Hepatocyte (in vitro differentiated cells): ENCODE data around the gene KIF3B. TPM values are rescaled to one million over a fixed set of nuclear protein-coding genes. Genes with fewer than 3 reads are reported as not detected.

Source experiments
- DNase-seq: peaks from one replicate; pipeline ENCODE4 v3.0.0-alpha.2; 2016; ENCODE audit warnings: low spot score
- H2AFZ ChIP-seq: fragments of 200-600 bp; sonication (generic); 2 replicates; pipeline ENCODE4 v1.6.0; 2016; ENCODE audit warnings: antibody characterized with exemption, mild to moderate bottlenecking
- H3K27ac ChIP-seq: fragments of 200-600 bp; sonication (generic); 2 replicates; pipeline ENCODE4 v1.5.1; 2016; ENCODE audit warnings: mild to moderate bottlenecking
- H3K27me3 ChIP-seq: fragments of 200-600 bp; sonication (generic); 2 replicates; pipeline ENCODE4 v1.6.1; 2016
- H3K36me3 ChIP-seq: fragments of 200-600 bp; sonication (generic); replicated peaks from 2 replicates; pipeline ENCODE4 v1.5.1; 2016; ENCODE audit warnings: low read depth; ENCODE audit not compliant: insufficient read depth
- H3K4me1 ChIP-seq: fragments of 200-600 bp; sonication (generic); 2 replicates; pipeline ENCODE4 v1.5.1; 2016; ENCODE audit warnings: mild to moderate bottlenecking, moderate library complexity; ENCODE audit not compliant: insufficient read depth
- H3K4me2 ChIP-seq: fragments of 200-600 bp; sonication (generic); 2 replicates; pipeline ENCODE4 v1.6.0; 2016
- H3K4me3 ChIP-seq: fragments of 200-600 bp; sonication (generic); 2 replicates; pipeline ENCODE4 v1.5.1; 2016; ENCODE audit warnings: mild to moderate bottlenecking
- H3K79me2 ChIP-seq: fragments of 200-600 bp; sonication (generic); 2 replicates; pipeline ENCODE4 v1.6.0; 2017; ENCODE audit warnings: mild to moderate bottlenecking
- H3K9me2 ChIP-seq: fragments of 200-600 bp; sonication (generic); replicated peaks from 2 replicates; pipeline ENCODE4 v1.6.0; 2017; ENCODE audit warnings: mild to moderate bottlenecking; ENCODE audit not compliant: insufficient read depth
- H3K9me3 ChIP-seq: fragments of 200-600 bp; sonication (generic); 2 replicates; pipeline ENCODE4 v1.5.1; 2016; ENCODE audit warnings: low read depth, mild to moderate bottlenecking
- H4K20me1 ChIP-seq: fragments of 200-600 bp; sonication (generic); 2 replicates; pipeline ENCODE4 v1.6.0; 2016; ENCODE audit warnings: mild to moderate bottlenecking; ENCODE audit not compliant: insufficient read depth, poor library complexity, severe bottlenecking
- CTCF ChIP-seq: fragments of 200-600 bp; sonication (generic); IDR thresholded peaks from 2 replicates; pipeline ENCODE4 v1.5.1; 2016; ENCODE audit warnings: antibody characterized with exemption, mild to moderate bottlenecking; ENCODE audit not compliant: poor library complexity
- EZH2 ChIP-seq: fragments of 200-600 bp; sonication (generic); IDR thresholded peaks from 2 replicates; pipeline ENCODE4 v1.6.1; 2016; ENCODE audit warnings: antibody characterized with exemption, mild to moderate bottlenecking, borderline replicate concordance
- EZH2phosphoT487 ChIP-seq: fragments of 200-600 bp; sonication (generic); IDR thresholded peaks from one replicate; pipeline ENCODE4 v1.6.1; 2018; ENCODE audit warnings: antibody characterized with exemption, mild to moderate bottlenecking, low read depth, moderate library complexity; ENCODE audit not compliant: unreplicated experiment, severe bottlenecking
- WGBS: methylation state at CpG from one replicate; pipeline ENCODE4 v1.1.6; 2016; ENCODE audit warnings: low lambda C conversion rate; ENCODE audit errors: missing lambda C conversion rate; 5-methylcytosine and 5-hydroxymethylcytosine counted together
- polyA plus RNA-seq: library from polyadenylated mRNA; unstranded; fragments of >200 nt; fragmentation: Nextera tagmentation; extraction: Ambion mirVana; gene quantifications from 2 replicates; pipeline ENCODE4 v1.2.1, GENCODE V29; 2016
- total RNA-seq: library from RNA; depleted of rRNA; stranded (reverse); fragments of >200 nt; gene quantifications from 2 replicates; pipeline ENCODE4 v1.2.3, GENCODE V29; 2014

Gene KIF3B
- total and polyA plus RNA-seq, 2 experiments from 2014 or later, result 11.7 to 32.0 TPM

DNA sequence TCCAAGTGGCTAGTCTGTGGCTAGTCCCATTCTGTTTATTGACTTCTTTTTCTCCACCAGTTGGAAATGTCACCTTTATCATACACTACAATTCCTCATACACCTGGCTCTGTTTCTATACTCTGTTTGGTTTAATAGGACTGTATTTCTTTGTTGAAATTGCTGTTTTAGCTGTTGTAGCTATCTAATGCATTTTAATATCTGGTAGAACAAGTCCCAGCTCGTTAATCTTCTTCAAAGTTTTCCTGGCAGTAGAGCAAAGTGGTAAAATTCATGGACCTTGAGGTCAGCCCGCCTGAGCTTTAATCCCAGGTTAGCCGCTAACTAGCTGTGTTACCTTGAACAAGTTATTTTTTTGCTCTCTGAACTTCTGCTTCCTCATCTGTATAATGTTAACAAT, 70.8 kb downstream of the KIF3B start:
- DNase-seq, result no peak
- Histone ChIP-seq H3K4me2 (no peak overlapping the region), H3K27ac (no peak overlapping the region), H2AFZ (no peak overlapping the region), H3K4me3 (no peak overlapping the region), H3K9me2 (no peaks in the 10 kb centered on the region), H3K4me1 (peaks cover 8% of the 10 kb centered on the region), H3K79me2 (no peaks in the 10 kb centered on the region), H3K9me3 (no peaks in the 10 kb centered on the region), H3K27me3 (no peaks in the 10 kb centered on the region), H3K36me3 (no peaks in the 10 kb centered on the region), H4K20me1 (no peaks in the 10 kb centered on the region)
- TF ChIP-seq EZH2, result no peak
- no peak for TF ChIP-seq EZH2phosphoT487
- no peak for TF ChIP-seq CTCF
- 78% methylated on average over 3 of the region's 3 CpGs for WGBS

DNA sequence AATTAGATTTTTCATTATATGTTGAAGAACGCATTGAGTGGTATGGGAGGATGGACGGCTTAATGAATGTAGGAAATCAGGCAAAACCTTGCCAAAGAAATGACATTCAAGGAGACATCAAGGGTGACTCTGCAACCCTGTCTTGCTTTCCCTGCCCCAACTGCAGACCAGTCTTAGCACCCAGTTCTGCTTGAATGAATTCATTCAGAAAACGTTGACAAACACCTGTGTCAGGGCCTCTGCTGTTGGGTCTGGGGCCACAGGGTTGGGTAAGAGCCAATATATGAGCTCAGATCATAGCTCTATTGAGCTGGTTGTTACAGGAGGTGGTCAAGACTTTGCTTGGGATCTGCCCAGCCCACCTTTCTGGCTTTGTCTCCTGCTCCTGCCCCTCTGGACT, 73.0 kb downstream of the KIF3B start:
- Histone ChIP-seq H3K27ac (no peak overlapping the region), H3K4me2 (no peak overlapping the region), H3K36me3 (no peaks in the 10 kb centered on the region), H3K4me1 (peaks cover 14% of the 10 kb centered on the region), H3K9me2 (no peaks in the 10 kb centered on the region), H3K79me2 (no peaks in the 10 kb centered on the region), H4K20me1 (no peaks in the 10 kb centered on the region), H3K9me3 (no peaks in the 10 kb centered on the region), H3K27me3 (no peaks in the 10 kb centered on the region), H2AFZ (no peak overlapping the region), H3K4me3 (no peak overlapping the region)
- 93% methylated on average over 3 of the region's 3 CpGs for WGBS
- no peak for TF ChIP-seq EZH2phosphoT487
- no peak for TF ChIP-seq EZH2
- no peak for TF ChIP-seq CTCF
- no peak for DNase-seq

GRCh38 chr20:32352121-32352720, 74.8 kb downstream of the KIF3B start:
- Histone ChIP-seq H3K4me3 (no peak overlapping the region), H3K4me2 (no peak overlapping the region), H3K9me2 (no peaks in the 10 kb centered on the region), H2AFZ (no peak overlapping the region), H3K36me3 (no peaks in the 10 kb centered on the region), H3K9me3 (no peaks in the 10 kb centered on the region), H3K27me3 (no peaks in the 10 kb centered on the region), H3K79me2 (no peaks in the 10 kb centered on the region), H3K4me1 (peaks cover 28% of the 10 kb centered on the region), H3K27ac (no peak overlapping the region), H4K20me1 (no peaks in the 10 kb centered on the region)
- 91% methylated on average over 3 of the region's 3 CpGs for WGBS
- DNase-seq, result no peak
- TF ChIP-seq EZH2, result no peak
- TF ChIP-seq EZH2phosphoT487, result no peak
- no peak for TF ChIP-seq CTCF
